Measurements from ENCODE around the gene CANX.

DNA sequence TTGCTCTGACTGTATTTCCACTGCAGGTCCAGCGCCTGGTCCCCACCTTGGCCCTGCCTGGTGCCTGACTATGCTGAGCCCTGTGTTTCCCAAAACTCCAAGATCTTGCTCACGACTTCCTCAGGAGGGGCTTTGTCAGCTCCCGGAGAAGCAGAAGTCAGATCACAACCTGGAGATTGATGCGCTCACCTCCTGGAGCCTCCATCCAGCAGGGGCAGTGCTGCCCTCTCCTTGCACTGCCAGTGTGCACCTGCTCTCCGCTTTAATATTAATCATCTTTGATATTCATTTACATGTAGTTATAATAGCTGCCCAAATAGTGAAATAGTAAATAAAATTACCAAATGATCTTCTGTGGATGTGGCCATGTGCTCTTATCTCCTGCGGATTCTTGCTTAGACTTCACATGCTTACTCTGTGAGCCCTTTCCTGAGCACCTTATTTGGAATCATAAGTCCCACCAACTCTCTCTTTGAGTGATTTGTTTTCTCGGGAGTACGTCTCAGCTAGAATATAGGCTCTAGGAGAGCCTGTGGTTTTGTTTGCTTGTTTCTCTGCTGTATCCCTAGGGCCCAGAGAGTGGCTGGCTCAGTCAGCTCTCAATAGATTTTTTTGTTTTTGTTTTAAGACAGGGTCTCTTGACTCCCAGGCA is 51.2 kb downstream of the CANX start:
- TF ChIP-seq POLR2A (IDR thresholded peaks at IDR 0.05): no peak
- TF ChIP-seq, protein P1, sequence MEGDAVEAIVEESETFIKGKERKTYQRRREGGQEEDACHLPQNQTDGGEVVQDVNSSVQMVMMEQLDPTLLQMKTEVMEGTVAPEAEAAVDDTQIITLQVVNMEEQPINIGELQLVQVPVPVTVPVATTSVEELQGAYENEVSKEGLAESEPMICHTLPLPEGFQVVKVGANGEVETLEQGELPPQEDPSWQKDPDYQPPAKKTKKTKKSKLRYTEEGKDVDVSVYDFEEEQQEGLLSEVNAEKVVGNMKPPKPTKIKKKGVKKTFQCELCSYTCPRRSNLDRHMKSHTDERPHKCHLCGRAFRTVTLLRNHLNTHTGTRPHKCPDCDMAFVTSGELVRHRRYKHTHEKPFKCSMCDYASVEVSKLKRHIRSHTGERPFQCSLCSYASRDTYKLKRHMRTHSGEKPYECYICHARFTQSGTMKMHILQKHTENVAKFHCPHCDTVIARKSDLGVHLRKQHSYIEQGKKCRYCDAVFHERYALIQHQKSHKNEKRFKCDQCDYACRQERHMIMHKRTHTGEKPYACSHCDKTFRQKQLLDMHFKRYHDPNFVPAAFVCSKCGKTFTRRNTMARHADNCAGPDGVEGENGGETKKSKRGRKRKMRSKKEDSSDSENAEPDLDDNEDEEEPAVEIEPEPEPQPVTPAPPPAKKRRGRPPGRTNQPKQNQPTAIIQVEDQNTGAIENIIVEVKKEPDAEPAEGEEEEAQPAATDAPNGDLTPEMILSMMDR (IDR thresholded peaks at IDR 0.05): no peak

Measured in ovary (tissue), 3 donors.